OCI-LY1 (cell line): ENCODE measurements around the gene RLN3.

Source experiments
- H2AFZ ChIP-seq: fragments of 200-600 bp; sonication (generic), shearing (Covaris generic); 2 replicates; pipeline ENCODE4 v1.6.0; 2014; ENCODE audit warnings: antibody characterized with exemption, mild to moderate bottlenecking, low read length
- H3F3A ChIP-seq: fragments of 200-600 bp; sonication (generic), shearing (Covaris generic); 2 replicates; pipeline ENCODE4 v1.6.0; 2014; ENCODE audit warnings: mild to moderate bottlenecking, antibody characterized with exemption, low read length, moderate library complexity; ENCODE audit not compliant: insufficient read depth
- H3K27ac ChIP-seq: fragments of 200-600 bp; sonication (generic); 2 replicates; pipeline ENCODE4 v1.5.1; 2014; ENCODE audit warnings: low read length, mixed run types, mild to moderate bottlenecking, low read depth; ENCODE audit not compliant: poor library complexity, severe bottlenecking
- H3K27me3 ChIP-seq: fragments of 200-600 bp; sonication (generic); 2 replicates; pipeline ENCODE4 v1.6.0; 2014; ENCODE audit warnings: antibody characterized with exemption, mild to moderate bottlenecking, low read length, moderate library complexity; ENCODE audit not compliant: insufficient read depth
- H3K36me3 ChIP-seq: fragments of 200-600 bp; sonication (generic); 2 replicates; pipeline ENCODE4 v1.6.1; 2014; ENCODE audit warnings: mild to moderate bottlenecking, antibody characterized with exemption, low read length, moderate library complexity, mixed read lengths; ENCODE audit not compliant: insufficient read depth
- H3K4me1 ChIP-seq: fragments of 200-600 bp; sonication (generic); 2 replicates; pipeline ENCODE4 v1.5.1; 2014; ENCODE audit warnings: mild to moderate bottlenecking, low read length, moderate library complexity; ENCODE audit not compliant: insufficient read depth, severe bottlenecking
- H3K4me2 ChIP-seq: fragments of 200-600 bp; sonication (generic), shearing (Covaris generic); 2 replicates; pipeline ENCODE4 v1.6.1; 2014; ENCODE audit warnings: low read length
- H3K4me3 ChIP-seq: fragments of 200-600 bp; sonication (generic); 2 replicates; pipeline ENCODE4 v1.5.1; 2014; ENCODE audit warnings: low read length, low read depth, mild to moderate bottlenecking, mixed read lengths; ENCODE audit not compliant: poor library complexity, severe bottlenecking
- H3K79me2 ChIP-seq: fragments of 200-600 bp; shearing (Covaris generic); 2 replicates; pipeline ENCODE4 v1.6.1; 2016; ENCODE audit warnings: mixed run types, low read length, mixed read lengths; ENCODE audit not compliant: insufficient read depth
- H3K9ac ChIP-seq: fragments of 200-600 bp; sonication (generic), shearing (Covaris generic); 2 replicates; pipeline ENCODE4 v1.6.1; 2014; ENCODE audit warnings: mild to moderate bottlenecking, low read length, mixed read lengths
- H3K9me2 ChIP-seq: fragments of 200-600 bp; sonication (generic), shearing (Covaris generic); 2 replicates; pipeline ENCODE4 v1.6.1; 2014; ENCODE audit warnings: low read depth, mild to moderate bottlenecking, low read length, mixed read lengths
- H3K9me3 ChIP-seq: fragments of 200-600 bp; shearing (Covaris generic); 2 replicates; pipeline ENCODE4 v1.6.1; 2014; ENCODE audit warnings: low read length, mixed read lengths
- H4K20me1 ChIP-seq: fragments of 200-600 bp; sonication (generic), shearing (Covaris generic); 2 replicates; pipeline ENCODE4 v1.6.0; 2016; ENCODE audit warnings: mild to moderate bottlenecking, low read length; ENCODE audit not compliant: insufficient read depth
- EZH2 ChIP-seq: fragments of 200-600 bp; sonication (generic), shearing (Covaris generic); IDR thresholded peaks from 2 replicates; pipeline ENCODE4 v1.8.0; 2017; ENCODE audit warnings: borderline replicate concordance, mixed run types, mild to moderate bottlenecking, antibody characterized with exemption, low read length, moderate library complexity, mixed read lengths
- TF ChIP-seq, protein P1 (sequence below): fragments of 200-600 bp; sonication (generic), shearing (Covaris generic); IDR thresholded peaks from 2 replicates; pipeline ENCODE4 v1.5.1; 2017; ENCODE audit warnings: mild to moderate bottlenecking, antibody characterized with exemption, low read length, moderate library complexity, mixed read lengths

The RLN3 gene

GRCh38 chr19:14053032-14053431 is 25.1 kb downstream of the RLN3 start:
- Histone ChIP-seq H3K36me3 (no peaks in the 10 kb centered on the region), H3F3A (no peaks in the 10 kb centered on the region), H2AFZ (no peak overlapping the region), H4K20me1 (no peaks in the 10 kb centered on the region), H3K9me2 (no peaks in the 10 kb centered on the region), H3K79me2 (no peaks in the 10 kb centered on the region), H3K27ac (no peak overlapping the region), H3K9ac (no peak overlapping the region), H3K27me3 (peaks cover 1% of the 10 kb centered on the region; the same call in 1 of the 2 replicates), H3K4me3 (no peak overlapping the region), H3K9me3 (0 out of 2 replicates have a peak, but pooled peaks cover 3% of the 10 kb centered on the region), H3K4me2 (no peak overlapping the region), H3K4me1 (no peaks in the 10 kb centered on the region)
- TF ChIP-seq, protein P1, sequence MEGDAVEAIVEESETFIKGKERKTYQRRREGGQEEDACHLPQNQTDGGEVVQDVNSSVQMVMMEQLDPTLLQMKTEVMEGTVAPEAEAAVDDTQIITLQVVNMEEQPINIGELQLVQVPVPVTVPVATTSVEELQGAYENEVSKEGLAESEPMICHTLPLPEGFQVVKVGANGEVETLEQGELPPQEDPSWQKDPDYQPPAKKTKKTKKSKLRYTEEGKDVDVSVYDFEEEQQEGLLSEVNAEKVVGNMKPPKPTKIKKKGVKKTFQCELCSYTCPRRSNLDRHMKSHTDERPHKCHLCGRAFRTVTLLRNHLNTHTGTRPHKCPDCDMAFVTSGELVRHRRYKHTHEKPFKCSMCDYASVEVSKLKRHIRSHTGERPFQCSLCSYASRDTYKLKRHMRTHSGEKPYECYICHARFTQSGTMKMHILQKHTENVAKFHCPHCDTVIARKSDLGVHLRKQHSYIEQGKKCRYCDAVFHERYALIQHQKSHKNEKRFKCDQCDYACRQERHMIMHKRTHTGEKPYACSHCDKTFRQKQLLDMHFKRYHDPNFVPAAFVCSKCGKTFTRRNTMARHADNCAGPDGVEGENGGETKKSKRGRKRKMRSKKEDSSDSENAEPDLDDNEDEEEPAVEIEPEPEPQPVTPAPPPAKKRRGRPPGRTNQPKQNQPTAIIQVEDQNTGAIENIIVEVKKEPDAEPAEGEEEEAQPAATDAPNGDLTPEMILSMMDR = no peak
- no peak for TF ChIP-seq EZH2

DNA sequence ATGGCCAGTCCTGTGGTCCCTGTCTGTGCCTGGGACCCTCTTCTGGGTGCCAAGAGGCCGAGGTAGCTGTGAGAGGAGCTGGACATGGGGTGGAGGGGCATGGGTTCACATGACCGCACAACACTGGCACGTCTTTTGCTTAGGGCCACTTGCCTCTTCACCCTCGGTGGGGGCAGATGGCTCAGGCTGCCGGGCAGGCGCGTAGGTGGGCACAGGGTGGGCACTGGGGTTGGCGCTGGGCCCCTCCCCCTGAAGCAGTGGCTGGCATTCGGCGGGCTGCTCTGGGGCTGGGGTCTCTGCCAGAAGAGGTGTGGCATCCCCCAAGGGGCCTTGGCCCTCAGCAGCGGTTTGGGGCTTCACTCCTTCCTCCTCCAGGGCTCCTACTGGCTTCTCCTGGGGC is 25.6 kb downstream of the RLN3 start:
- Histone ChIP-seq H3K36me3 (no peaks in the 10 kb centered on the region), H3K9me2 (no peaks in the 10 kb centered on the region), H3K4me1 (no peaks in the 10 kb centered on the region), H4K20me1 (no peaks in the 10 kb centered on the region), H3K4me3 (no peak overlapping the region), H3K27me3 (peaks cover 5% of the 10 kb centered on the region; the same call in 1 of the 2 replicates), H3K9ac (no peak overlapping the region), H3K27ac (no peak overlapping the region), H3F3A (no peaks in the 10 kb centered on the region), H3K9me3 (0 out of 2 replicates have a peak, but pooled peaks cover under 1% of the 10 kb centered on the region), H3K4me2 (no peak overlapping the region), H3K79me2 (no peaks in the 10 kb centered on the region), H2AFZ (no peak overlapping the region)
- TF ChIP-seq, protein P1 = no peak

- H4K20me1 ChIP-seq = no peaks in the 10 kb centered on the region
- no peaks in the 10 kb centered on the region for H3K79me2 ChIP-seq
- no peak overlapping the region for H2AFZ ChIP-seq
- H3K27me3 ChIP-seq = peaks cover 5% of the 10 kb centered on the region; the same call in 1 of the 2 replicates
- no peak overlapping the region for H3K9ac ChIP-seq
- H3K27ac ChIP-seq = no peak overlapping the region
- no peaks in the 10 kb centered on the region for H3K9me2 ChIP-seq
- H3K4me1 ChIP-seq = no peaks in the 10 kb centered on the region
- no peaks in the 10 kb centered on the region for H3K9me3 ChIP-seq
- H3K4me3 ChIP-seq = no peak overlapping the region
- H3K36me3 ChIP-seq = no peaks in the 10 kb centered on the region
- TF ChIP-seq EZH2 = no peak
- TF ChIP-seq, protein P1 = no peak
- H3F3A ChIP-seq = no peaks in the 10 kb centered on the region
- no peak overlapping the region for H3K4me2 ChIP-seq
Measured at GRCh38 chr19:14054099-14054498, 26.2 kb downstream of the RLN3 start.
